Lower leg skin (tissue), 4 donors: ENCODE results near the gene GPR161. TPM values are rescaled to one million over a fixed set of nuclear protein-coding genes. Genes with fewer than 3 reads are reported as not detected.

Experiments
- DNase-seq, 2 donors: peaks; one replicate each; pipeline ENCODE4 v3.0.0-alpha.2; 2019; ENCODE audit warnings: low spot score in 2 of 2
- H3K4me3 ChIP-seq: fragments of 200-600 bp; sonication (generic); 2 replicates; pipeline ENCODE4 v1.5.1; 2017; ENCODE audit warnings: mild to moderate bottlenecking, low read depth; ENCODE audit not compliant: poor library complexity, severe bottlenecking
- CTCF ChIP-seq, 3 donors: fragments of 450-650 bp; IDR thresholded peaks; one replicate each; pipeline ENCODE4 v1.5.1; 2016; ENCODE audit warnings: antibody characterized with exemption in 3 of 3, mild to moderate bottlenecking in 3 of 3, moderate library complexity in 2 of 3
- POLR2A ChIP-seq, 2 donors: fragments of 450-650 bp; IDR thresholded peaks; one replicate each; pipeline ENCODE4 v1.6.1; 2016 to 2017; ENCODE audit warnings: antibody characterized with exemption in 2 of 2, mild to moderate bottlenecking in 1 of 2, moderate library complexity in 1 of 2
- WGBS, 2 donors: methylation state at CpG; one replicate each; pipeline ENCODE4 v1.1.5; 2018; 5-methylcytosine and 5-hydroxymethylcytosine counted together
- intact Hi-C: fragments of 100-400 bp; cut with DNase I; formaldehyde crosslinking; loops from one replicate; pipeline ENCODE4 v1.15.0; 2023; ENCODE audit warnings: low total_unique reads
- total RNA-seq, 4 donors: library from RNA; depleted of rRNA; stranded (reverse); fragments of >200 nt; gene quantifications; one replicate each; pipeline ENCODE4 v1.1.0, GENCODE V29; 2016

GPR161 gene
- total RNA-seq, 4 donors from 2014 or later, result 0.97 to 5.9 (median 1.6) TPM

- TF ChIP-seq POLR2A (IDR thresholded peaks at IDR 0.05) (no peak), CTCF (IDR thresholded peaks at IDR 0.05) (no peak)
- WGBS, 2 donors, result 0% methylated on average over 23 to 43 of the region's 63 CpGs
- peak overlapping the region; percentile 50 for H3K4me3 ChIP-seq
- intact Hi-C loops, result no loop called here
- DNase-seq, result no peak
Observed at GRCh38 chr1:168135921-168136708, 615 bp downstream of the GPR161 start.

- 38 to 47% methylated on average over 12 of the region's 12 CpGs for WGBS, 2 donors
- no peak overlapping the region for H3K4me3 ChIP-seq
- no peak for DNase-seq
- intact Hi-C loops, result no loop called here
- TF ChIP-seq POLR2A (IDR thresholded peaks at IDR 0.05) (no peak), CTCF (IDR thresholded peaks at IDR 0.05) (no peak)
Observed at GRCh38 chr1:168135116-168135920, 1.4 kb downstream of the GPR161 start.

- H3K4me3 ChIP-seq, result no peak overlapping the region
- TF ChIP-seq POLR2A (IDR thresholded peaks at IDR 0.05), result no peak
- TF ChIP-seq CTCF (IDR thresholded peaks at IDR 0.05), result no peak
- WGBS, 2 donors, result 90 to 93% methylated on average over 7 of the region's 7 CpGs
- no peak for DNase-seq
- intact Hi-C loops, result no loop called here
Observed at GRCh38 chr1:168134642-168135041, 2.1 kb downstream of the GPR161 start.

- no peak overlapping the region for H3K4me3 ChIP-seq
- WGBS, 2 donors, result 56 to 74% methylated on average over 1 of the region's 1 CpG
- intact Hi-C loops, result no loop called here
- DNase-seq, result no peak
- TF ChIP-seq POLR2A (IDR thresholded peaks at IDR 0.05), result no peak
- TF ChIP-seq CTCF (IDR thresholded peaks at IDR 0.05), result no peak
Observed at GRCh38 chr1:168134132-168134531, 2.6 kb downstream of the GPR161 start.

GRCh38 chr1:168129933-168130332 lies 6.8 kb downstream of the GPR161 start:
- intact Hi-C loops, result no loop called here
- no peak for TF ChIP-seq POLR2A (IDR thresholded peaks at IDR 0.05)
- TF ChIP-seq CTCF (IDR thresholded peaks at IDR 0.05), result no peak
- H3K4me3 ChIP-seq, result no peak overlapping the region
- 88 to 91% methylated on average over 6 of the region's 6 CpGs for WGBS, 2 donors
- no peak for DNase-seq
